B cell (primary cell): ENCODE results near the gene TCEA3. TPM values are rescaled to one million over a fixed set of nuclear protein-coding genes. Genes with fewer than 3 reads are reported as not detected.

Experiments used
- ATAC-seq: fragments of 200-7000 bp; cut with Tn5 transposase; one replicate; pipeline ENCODE4 v1.10.0; 2021; ENCODE audit warnings: low read depth, mild to moderate bottlenecking, moderate number of reproducible peaks, moderate library complexity
- CTCF ChIA-PET: fragments of 350-600 bp; sonication (Branson Sonifier 250); formaldehyde crosslinking; loops from one replicate; lab custom pipeline; 2021; ENCODE audit warnings: antibody characterized with exemption, inconsistent platforms; lab: Charles Lee
- POLR2A ChIA-PET: fragments of 350-600 bp; sonication (Branson Sonifier 250); formaldehyde crosslinking; loops from one replicate; lab custom pipeline; 2021; ENCODE audit warnings: antibody characterized with exemption; lab: Charles Lee
- DNase-seq: peaks from one replicate; pipeline ENCODE4 v3.0.0; 2013
- H2AFZ ChIP-seq: 2 replicates; pipeline ENCODE4 v1.6.1; 2012; ENCODE audit warnings: mild to moderate bottlenecking, low read depth, low read length; ENCODE audit not compliant: insufficient read depth, poor library complexity, severe bottlenecking
- H3K27ac ChIP-seq, 2 donors: 1 replicate in 1 of 2; 2 replicates in 1 of 2; pipeline ENCODE4 v1.5.1; 2012 to 2013; ENCODE audit warnings: low read length in 2 of 2, mild to moderate bottlenecking in 2 of 2, moderate library complexity in 1 of 2
- H3K27me3 ChIP-seq, 4 experiments: fragments of 200-600 bp in 1 of 4; sonication (generic) in 1 of 4; replicated peaks in 1 of 4; 1 replicate in 2 of 4; 2 replicates in 2 of 4; pipeline versions ENCODE4 v1.6.1 to v1.7.0; 2013 to 2016; ENCODE audit warnings: low read length in 3 of 4, mild to moderate bottlenecking in 2 of 4, mixed read lengths in 1 of 4, moderate library complexity in 1 of 4; ENCODE audit not compliant: insufficient read depth in 4 of 4, control insufficient read depth in 3 of 4; ENCODE audit errors: control extremely low read depth in 1 of 4
- H3K36me3 ChIP-seq, 2 experiments: replicated peaks in 1 of 2; 1 replicate in 1 of 2; 2 replicates in 1 of 2; pipeline versions ENCODE4 v1.6.1 to v1.7.1; 2013; ENCODE audit warnings: low read length in 1 of 2; ENCODE audit not compliant: insufficient read depth in 2 of 2, control insufficient read depth in 1 of 2; ENCODE audit errors: control extremely low read depth in 1 of 2, extremely low read depth in 1 of 2
- H3K4me1 ChIP-seq, 2 donors: fragments of 200-600 bp in 1 of 2; sonication (generic) in 1 of 2; 1 replicate in 1 of 2; 2 replicates in 1 of 2; pipeline versions ENCODE4 v1.5.1 to v1.6.1; 2013 to 2017; ENCODE audit warnings: low read length in 2 of 2; ENCODE audit not compliant: control insufficient read depth in 2 of 2, insufficient read depth in 2 of 2
- H3K4me2 ChIP-seq: replicated peaks from 2 replicates; pipeline ENCODE3; 2012; ENCODE audit warnings: mild to moderate bottlenecking, low read depth, low read length; ENCODE audit not compliant: poor library complexity, severe bottlenecking
- H3K4me3 ChIP-seq, 5 experiments: fragments of 200-600 bp in 1 of 5; sonication (generic) in 1 of 5; 1 replicate in 3 of 5; 2 replicates in 2 of 5; pipeline versions ENCODE4 v1.5.1 to v1.7.0; 2011 to 2016; ENCODE audit warnings: low read length in 4 of 5, mild to moderate bottlenecking in 4 of 5, low read depth in 2 of 5, control low read depth in 1 of 5, moderate library complexity in 1 of 5; ENCODE audit not compliant: insufficient read depth in 1 of 5; ENCODE audit errors: control extremely low read depth in 1 of 5, extremely low read depth in 1 of 5
- H3K79me2 ChIP-seq: fragments of 200-600 bp; sonication (generic); one replicate; pipeline ENCODE4 v1.6.0; 2016; ENCODE audit warnings: low read length; ENCODE audit not compliant: control insufficient read depth, insufficient read depth
- H3K9ac ChIP-seq: fragments of 200-600 bp; sonication (generic); 2 replicates; pipeline ENCODE4 v1.6.1; 2017; ENCODE audit warnings: mild to moderate bottlenecking, low read length, moderate library complexity
- H3K9me3 ChIP-seq, 3 donors: one replicate each; pipeline versions ENCODE4 v1.6.1 to v1.7.1; 2013; ENCODE audit warnings: low read length in 2 of 3; ENCODE audit not compliant: control insufficient read depth in 2 of 3, insufficient read depth in 1 of 3; ENCODE audit errors: control extremely low read depth in 1 of 3
- H4K20me1 ChIP-seq: 2 replicates; pipeline ENCODE4 v1.6.0; 2012; ENCODE audit warnings: mild to moderate bottlenecking, low read length; ENCODE audit not compliant: insufficient read depth, control insufficient read depth, poor library complexity, severe bottlenecking
- H3K27ac Mint-ChIP-seq: one replicate; pipeline ENCODE4 v1.8.0; 2021; ENCODE audit warnings: mixed read lengths
- H3K27me3 Mint-ChIP-seq: one replicate; pipeline ENCODE4 v1.8.0; 2021; ENCODE audit warnings: mixed read lengths
- H3K4me1 Mint-ChIP-seq: one replicate; pipeline ENCODE4 v1.8.0; 2021; ENCODE audit warnings: mixed read lengths
- H3K4me3 Mint-ChIP-seq: one replicate; pipeline ENCODE4 v1.8.0; 2021; ENCODE audit warnings: mixed read lengths
- H3K9me3 Mint-ChIP-seq: one replicate; pipeline ENCODE4 v1.8.0; 2022; ENCODE audit warnings: mixed read lengths; ENCODE audit not compliant: insufficient read depth
- CTCF ChIP-seq: fragments of 200-600 bp; IDR thresholded peaks from one replicate; pipeline ENCODE4 v1.8.0; 2022; ENCODE audit warnings: antibody characterized with exemption, mild to moderate bottlenecking
- EZH2 ChIP-seq: IDR thresholded peaks from 2 replicates; pipeline ENCODE4 v1.6.1; 2012; ENCODE audit warnings: borderline replicate concordance, low read depth, mild to moderate bottlenecking, moderate library complexity, low read length; ENCODE audit not compliant: insufficient read depth, poor library complexity, severe bottlenecking
- WGBS: methylation state at CpG from one replicate; pipeline ENCODE4 v1.1.5; 2013; ENCODE audit warnings: missing lambda C conversion rate; ENCODE audit not compliant: insufficient coverage; 5-methylcytosine and 5-hydroxymethylcytosine counted together
- intact Hi-C: fragments of 100-400 bp; cut with micrococcal nuclease; formaldehyde crosslinking; loops from one replicate; pipeline ENCODE4 v1.10.0; 2022
- polyA plus RNA-seq: library from polyadenylated mRNA; depleted of rRNA; stranded (reverse); fragments of >200 nt; gene quantifications from 2 replicates; pipeline ENCODE4 v1.2.3, GENCODE V29; 2012
- total RNA-seq, 2 donors: library from RNA; stranded (reverse); fragments of 120-200 nt in 1 of 2; gene quantifications; 1 replicate in 1 of 2; 2 replicates in 1 of 2; pipeline versions ENCODE4 v1.2.3 to v1.2.4, GENCODE V29; 2013 to 2022

TCEA3 gene
- total and polyA plus RNA-seq, 2 donors (not counting 1 experiment from before 2014, with no cell fraction given): 0.22 TPM; not detected in 1

GRCh38 chr1:23459338-23459757 lies 34.8 kb upstream of the TCEA3 start:
- ATAC-seq (no peak), DNase-seq (no peak)
- no peak for TF ChIP-seq EZH2
- TF ChIP-seq CTCF: no peak
- H3K27me3 Mint-ChIP-seq: peaks cover 33% of the 10 kb centered on the region
- intact Hi-C loops: no loop called here
- no peak overlapping the region for H3K27ac Mint-ChIP-seq
- Histone ChIP-seq H3K4me1 (no peaks in the 10 kb centered on the region), H3K79me2 (no peaks in the 10 kb centered on the region), H3K9me3 (no peaks in the 10 kb centered on the region), H3K27me3 (peaks cover 0 to 4% (median 0%) of the 10 kb centered on the region in 4 experiments), H3K9ac (no peak overlapping the region), H3K4me3 (no peak overlapping the region), H3K27ac (no peak overlapping the region), H3K36me3 (no peaks in the 10 kb centered on the region), H2AFZ (no peak overlapping the region), H3K4me2 (no peak overlapping the region), H4K20me1 (no peaks in the 10 kb centered on the region)
- H3K4me3 Mint-ChIP-seq: no peak overlapping the region
- CTCF ChIA-PET: no interaction called here
- no peaks in the 10 kb centered on the region for H3K9me3 Mint-ChIP-seq
- H3K4me1 Mint-ChIP-seq: no peaks in the 10 kb centered on the region
- 40% methylated on average over 1 of the region's 2 CpGs for WGBS
- POLR2A ChIA-PET: interaction anchor here (0.6 kb wide), 1 partner anchor 307 kb away, joined by 4 read pairs; no protein-coding TSS in a partner anchor

GRCh38 chr1:23456226-23456625 lies 31.7 kb upstream of the TCEA3 start:
- H3K27ac ChIP-seq: no peak overlapping the region
- Mint-ChIP-seq H3K4me1 (no peaks in the 10 kb centered on the region), H3K9me3 (no peaks in the 10 kb centered on the region), H3K4me3 (no peak overlapping the region), H3K27me3 (peaks cover 27% of the 10 kb centered on the region), H3K27ac (no peak overlapping the region)
- ChIA-PET CTCF (no interaction called here), POLR2A (no interaction called here)
- H4K20me1 ChIP-seq: no peaks in the 10 kb centered on the region
- DNase-seq: no peak
- H3K9me3 ChIP-seq: no peaks in the 10 kb centered on the region
- no peak overlapping the region for H3K9ac ChIP-seq
- WGBS: 61% methylated on average over 5 of the region's 5 CpGs
- H3K36me3 ChIP-seq: no peaks in the 10 kb centered on the region
- intact Hi-C loops: no loop called here
- H3K4me1 ChIP-seq: no peaks in the 10 kb centered on the region
- no peak overlapping the region for H3K4me2 ChIP-seq
- no peak overlapping the region for H2AFZ ChIP-seq
- TF ChIP-seq CTCF (no peak), EZH2 (no peak)
- no peak for ATAC-seq
- H3K79me2 ChIP-seq: no peaks in the 10 kb centered on the region
- H3K4me3 ChIP-seq: no peak overlapping the region
- peaks cover 0 to 4% (median 0%) of the 10 kb centered on the region in 4 experiments for H3K27me3 ChIP-seq
